AG04450 (cell line): ENCODE measurements around the gene ZNF341. TPM values are rescaled to one million over a fixed set of nuclear protein-coding genes. Genes with fewer than 3 reads are reported as not detected.

Source experiments
- CTCF ChIA-PET: fragments of 300-600, 350-600 bp; formaldehyde crosslinking; extraction: SDS; loops from one replicate; lab custom pipeline; 2022; ENCODE audit warnings: antibody characterized with exemption, inconsistent platforms; lab: Charles Lee
- POLR2A ChIA-PET: fragments of 350-600 bp; formaldehyde crosslinking; extraction: SDS; loops from one replicate; lab custom pipeline; 2021; ENCODE audit warnings: antibody characterized with exemption, inconsistent platforms; lab: Yijun Ruan, JAX
- DNase-seq: peaks from one replicate; pipeline ENCODE4 v3.0.0-alpha.2; 2011; ENCODE audit warnings: low read depth, low spot score
- H3K27ac ChIP-seq: one replicate; pipeline ENCODE4 v1.5.1; 2012; ENCODE audit warnings: low read depth, low read length, control low read depth
- H3K27me3 ChIP-seq: one replicate; pipeline ENCODE4 v1.6.0; 2012; ENCODE audit warnings: low read length; ENCODE audit not compliant: control insufficient read depth, insufficient read depth
- H3K4me3 ChIP-seq: 2 replicates; pipeline ENCODE4 v1.5.1; 2011; ENCODE audit warnings: mild to moderate bottlenecking, low read depth, low read length, control low read depth
- H3K9me3 ChIP-seq: 2 replicates; pipeline ENCODE4 v1.5.1; 2012; ENCODE audit warnings: low read length; ENCODE audit not compliant: control insufficient read depth, insufficient read depth
- CTCF ChIP-seq: IDR thresholded peaks from 2 replicates; pipeline ENCODE4 v1.5.1; 2011; ENCODE audit warnings: low read depth, low read length, control low read depth, inconsistent platforms
- polyA plus RNA-seq: library from polyadenylated mRNA; depleted of rRNA; stranded (reverse); fragments of >200 nt; gene quantifications from 2 replicates; pipeline ENCODE4 v1.2.3, GENCODE V29; 2011

The ZNF341 gene
- polyA plus RNA-seq, 1 experiment: 1.5 TPM

DNA sequence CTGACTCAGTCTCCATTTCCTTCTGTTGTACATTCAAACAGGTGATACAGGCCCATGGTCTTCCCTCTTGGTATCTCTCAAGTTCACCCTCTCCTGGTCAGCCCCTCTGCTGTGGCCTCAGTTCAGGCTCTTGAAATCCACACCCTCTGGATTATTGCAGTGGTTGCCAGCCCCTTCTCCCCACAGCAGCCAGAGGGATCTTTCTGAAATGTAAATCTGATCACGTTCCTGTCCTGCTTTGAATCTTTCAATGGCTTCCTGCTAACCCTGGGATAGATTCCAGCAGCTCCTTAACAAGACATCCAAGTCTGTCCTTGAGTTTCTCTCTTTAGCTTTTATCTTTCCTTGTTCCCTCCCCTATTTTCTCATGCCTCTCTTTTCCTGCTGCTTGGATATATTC is 101.5 kb downstream of the ZNF341 start:
- ChIA-PET CTCF (no interaction called here), POLR2A (no interaction called here)
- H3K27ac ChIP-seq: no peak overlapping the region
- peaks cover 3% of the 10 kb centered on the region; the same call in 1 of the 2 replicates for H3K9me3 ChIP-seq
- no peaks in the 10 kb centered on the region for H3K27me3 ChIP-seq
- no peak for TF ChIP-seq CTCF
- H3K4me3 ChIP-seq: no peak overlapping the region
- DNase-seq: no peak

DNA sequence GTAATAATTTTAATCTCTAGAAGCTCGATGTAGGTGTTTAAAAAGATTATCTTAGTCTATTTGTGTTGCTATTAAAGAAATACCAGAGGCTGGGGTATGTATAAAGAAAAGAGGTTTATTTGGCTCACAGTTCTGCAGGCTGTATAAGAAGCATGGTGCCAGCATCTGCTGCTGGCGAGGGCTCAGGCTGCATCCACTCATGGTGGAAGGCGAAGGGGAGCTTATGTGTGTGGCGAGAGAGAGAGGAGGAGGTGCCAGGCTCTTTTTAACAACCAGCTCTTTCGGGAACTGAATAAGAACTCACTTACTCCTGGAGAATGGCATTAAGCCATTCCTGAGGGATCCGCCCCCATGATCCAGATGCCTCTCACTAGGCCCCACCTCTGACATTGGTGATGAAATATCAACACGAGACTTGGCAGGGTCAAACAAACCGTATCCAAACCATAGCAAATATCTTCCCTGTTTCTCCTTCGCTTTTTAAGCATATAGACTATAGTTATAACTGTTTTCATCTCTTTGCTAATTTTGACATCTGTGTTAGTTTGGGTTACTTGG is 103.9 kb downstream of the ZNF341 start:
- ChIA-PET POLR2A (no interaction called here), CTCF (interaction anchor here (0.5 to 3.8 kb wide), 3 partner anchors 27 to 233 kb away, joined by 3 to 14 read pairs (median 3); no protein-coding TSS in a partner anchor)
- TF ChIP-seq CTCF: no peak
- Histone ChIP-seq H3K9me3 (peaks cover 3% of the 10 kb centered on the region; the same call in 1 of the 2 replicates), H3K27me3 (no peaks in the 10 kb centered on the region), H3K4me3 (no peak overlapping the region), H3K27ac (no peak overlapping the region)
- DNase-seq: no peak

DNA sequence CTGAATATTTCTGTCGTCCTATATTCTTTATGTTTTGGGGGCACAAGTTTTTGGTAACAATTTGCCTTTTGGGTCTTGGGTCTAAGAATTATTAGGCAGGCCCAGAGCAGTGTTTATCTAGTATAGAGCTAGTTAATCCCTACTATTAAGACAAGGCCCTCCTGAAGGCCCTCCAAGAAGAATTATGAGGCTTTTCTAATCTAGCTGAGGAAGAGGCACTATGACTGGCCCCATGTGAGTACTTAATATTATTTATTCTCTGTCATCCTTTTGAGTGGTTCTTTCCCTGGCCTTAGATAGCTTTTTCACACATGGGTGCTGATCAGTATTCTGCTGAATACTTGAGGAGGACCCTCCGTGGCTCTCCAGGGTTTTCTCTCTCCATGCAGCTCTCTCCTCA is 104.5 kb downstream of the ZNF341 start:
- TF ChIP-seq CTCF: no peak
- CTCF ChIA-PET: interaction anchor here (0.5 to 3.8 kb wide), 3 partner anchors 27 to 233 kb away, joined by 3 to 14 read pairs (median 3); no protein-coding TSS in a partner anchor
- no peak for DNase-seq

DNA sequence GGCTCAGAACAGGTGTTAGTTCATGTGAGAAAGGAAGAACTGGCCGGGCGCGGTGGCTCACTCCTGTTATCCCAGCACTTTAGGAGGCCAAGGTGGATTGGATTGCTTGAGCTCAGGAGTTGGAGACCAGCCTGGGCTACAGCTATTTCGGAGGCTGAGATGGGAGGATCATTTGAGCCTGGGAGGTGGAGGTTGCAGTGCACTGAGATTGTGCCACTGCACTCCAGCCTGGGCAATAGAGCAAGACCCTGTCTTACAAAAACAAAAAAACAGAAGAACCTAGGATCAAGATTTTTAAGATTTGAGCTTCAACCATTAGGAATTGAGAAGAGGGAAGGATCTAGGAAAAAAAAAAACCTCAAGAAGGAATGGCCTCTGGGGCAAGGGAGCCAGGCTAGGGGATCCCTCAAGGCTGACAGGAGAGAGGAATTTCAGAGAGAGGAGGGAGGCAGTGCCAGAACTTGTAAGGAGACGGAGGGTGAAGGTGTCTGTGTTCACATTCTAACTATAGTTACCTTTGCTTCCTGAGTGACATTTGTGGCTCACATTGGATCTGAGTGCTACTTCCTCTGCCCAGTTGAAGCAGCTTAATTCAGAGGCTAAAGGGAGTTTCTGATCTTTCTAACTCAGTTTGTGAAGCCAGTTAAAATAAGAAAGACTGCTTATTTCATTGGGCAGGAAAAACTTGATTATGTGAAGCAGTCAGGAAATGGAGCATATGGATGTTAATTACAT is 105.5 kb downstream of the ZNF341 start:
- ChIA-PET CTCF (interaction anchor here (0.7 to 3.8 kb wide), 2 partner anchors 26 to 232 kb away, joined by 3 to 14 read pairs; no protein-coding TSS in a partner anchor), POLR2A (no interaction called here)
- DNase-seq: no peak
- no peaks in the 10 kb centered on the region for H3K27me3 ChIP-seq
- peaks cover 3% of the 10 kb centered on the region; the same call in 1 of the 2 replicates for H3K9me3 ChIP-seq
- no peak overlapping the region for H3K27ac ChIP-seq
- H3K4me3 ChIP-seq: no peak overlapping the region
- TF ChIP-seq CTCF: no peak

More for the DNA sequence above, 104.5 kb downstream of the ZNF341 start:
- Histone ChIP-seq H3K27me3 (no peaks in the 10 kb centered on the region), H3K9me3 (peaks cover 3% of the 10 kb centered on the region; the same call in 1 of the 2 replicates), H3K27ac (no peak overlapping the region), H3K4me3 (no peak overlapping the region)
- POLR2A ChIA-PET: interaction anchor here (0.9 kb wide), 1 partner anchor 24 kb away, joined by 3 read pairs; no protein-coding TSS in a partner anchor
